Parathyroid adenoma (tissue), 2 donors: ENCODE measurements around the gene PNMT.

ENCODE experiments used
- H2AFZ ChIP-seq: fragments of 300-600 bp; sonication (generic); one replicate; pipeline ENCODE4 v1.7.0; 2017; ENCODE audit warnings: antibody characterized with exemption, mild to moderate bottlenecking
- H3K27ac ChIP-seq: fragments of 300-600 bp; sonication (generic); one replicate; pipeline ENCODE4 v1.7.0; 2017
- H3K27me3 ChIP-seq: fragments of 300-600 bp; sonication (generic); one replicate; pipeline ENCODE4 v1.7.0; 2017; ENCODE audit warnings: low read length; ENCODE audit not compliant: control insufficient read depth, insufficient read depth
- H3K36me3 ChIP-seq: fragments of 300-600 bp; sonication (generic); one replicate; pipeline ENCODE4 v1.7.0; 2017; ENCODE audit warnings: low read length; ENCODE audit not compliant: control insufficient read depth, insufficient read depth
- H3K4me1 ChIP-seq: fragments of 300-600 bp; sonication (generic); one replicate; pipeline ENCODE4 v1.7.0; 2017; ENCODE audit warnings: control low read depth
- H3K4me2 ChIP-seq: fragments of 300-600 bp; sonication (generic); one replicate; pipeline ENCODE4 v1.7.0; 2017; ENCODE audit warnings: low read length
- H3K4me3 ChIP-seq: fragments of 300-600 bp; sonication (generic); one replicate; pipeline ENCODE4 v1.7.0; 2017; ENCODE audit warnings: low read depth, low read length
- H3K79me2 ChIP-seq: fragments of 300-600 bp; sonication (generic); one replicate; pipeline ENCODE4 v1.7.0; 2017; ENCODE audit warnings: control low read depth
- H3K9ac ChIP-seq: fragments of 300-600 bp; sonication (generic); one replicate; pipeline ENCODE4 v1.7.0; 2017; ENCODE audit warnings: mild to moderate bottlenecking
- H3K9me3 ChIP-seq: fragments of 300-600 bp; sonication (generic); one replicate; pipeline ENCODE4 v1.7.0; 2017; ENCODE audit warnings: low read length; ENCODE audit not compliant: control insufficient read depth
- TF ChIP-seq, protein P1 (sequence below): fragments of 300-600 bp; sonication (generic); IDR thresholded peaks from one replicate; pipeline ENCODE4 v1.7.0; 2017; ENCODE audit warnings: antibody characterized with exemption, mild to moderate bottlenecking
- donor health status: primary hyperparathyroidism.

Gene PNMT

DNA sequence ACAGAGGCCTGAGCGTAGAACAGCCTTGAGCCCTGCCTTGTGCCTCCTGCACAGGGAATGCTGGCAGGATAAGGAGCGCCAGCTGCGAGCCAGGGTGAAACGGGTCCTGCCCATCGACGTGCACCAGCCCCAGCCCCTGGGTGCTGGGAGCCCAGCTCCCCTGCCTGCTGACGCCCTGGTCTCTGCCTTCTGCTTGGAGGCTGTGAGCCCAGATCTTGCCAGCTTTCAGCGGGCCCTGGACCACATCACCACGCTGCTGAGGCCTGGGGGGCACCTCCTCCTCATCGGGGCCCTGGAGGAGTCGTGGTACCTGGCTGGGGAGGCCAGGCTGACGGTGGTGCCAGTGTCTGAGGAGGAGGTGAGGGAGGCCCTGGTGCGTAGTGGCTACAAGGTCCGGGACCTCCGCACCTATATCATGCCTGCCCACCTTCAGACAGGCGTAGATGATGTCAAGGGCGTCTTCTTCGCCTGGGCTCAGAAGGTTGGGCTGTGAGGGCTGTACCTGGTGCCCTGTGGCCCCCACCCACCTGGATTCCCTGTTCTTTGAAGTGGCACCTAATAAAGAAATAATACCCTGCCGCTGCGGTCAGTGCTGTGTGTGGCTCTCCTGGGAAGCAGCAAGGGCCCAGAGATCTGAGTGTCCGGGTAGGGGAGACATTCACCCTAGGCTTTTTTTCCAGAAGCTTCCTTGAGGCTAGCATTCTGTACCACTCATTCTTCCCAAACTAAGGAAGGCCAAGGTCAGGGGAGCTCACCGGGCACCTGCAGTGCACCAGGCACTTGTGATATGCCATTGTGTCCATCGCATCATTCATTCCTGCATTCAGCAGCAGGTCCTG is 1.9 kb downstream of the PNMT start:
- Histone ChIP-seq H3K9me3 (no peaks in the 10 kb centered on the region), H2AFZ (no peak overlapping the region), H3K79me2 (no peaks in the 10 kb centered on the region), H3K27ac (no peak overlapping the region), H3K4me1 (peaks cover 45% of the 10 kb centered on the region), H3K4me3 (no peak overlapping the region), H3K36me3 (no peaks in the 10 kb centered on the region), H3K4me2 (no peak overlapping the region), H3K27me3 (no peaks in the 10 kb centered on the region), H3K9ac (no peak overlapping the region)
- TF ChIP-seq, protein P1, sequence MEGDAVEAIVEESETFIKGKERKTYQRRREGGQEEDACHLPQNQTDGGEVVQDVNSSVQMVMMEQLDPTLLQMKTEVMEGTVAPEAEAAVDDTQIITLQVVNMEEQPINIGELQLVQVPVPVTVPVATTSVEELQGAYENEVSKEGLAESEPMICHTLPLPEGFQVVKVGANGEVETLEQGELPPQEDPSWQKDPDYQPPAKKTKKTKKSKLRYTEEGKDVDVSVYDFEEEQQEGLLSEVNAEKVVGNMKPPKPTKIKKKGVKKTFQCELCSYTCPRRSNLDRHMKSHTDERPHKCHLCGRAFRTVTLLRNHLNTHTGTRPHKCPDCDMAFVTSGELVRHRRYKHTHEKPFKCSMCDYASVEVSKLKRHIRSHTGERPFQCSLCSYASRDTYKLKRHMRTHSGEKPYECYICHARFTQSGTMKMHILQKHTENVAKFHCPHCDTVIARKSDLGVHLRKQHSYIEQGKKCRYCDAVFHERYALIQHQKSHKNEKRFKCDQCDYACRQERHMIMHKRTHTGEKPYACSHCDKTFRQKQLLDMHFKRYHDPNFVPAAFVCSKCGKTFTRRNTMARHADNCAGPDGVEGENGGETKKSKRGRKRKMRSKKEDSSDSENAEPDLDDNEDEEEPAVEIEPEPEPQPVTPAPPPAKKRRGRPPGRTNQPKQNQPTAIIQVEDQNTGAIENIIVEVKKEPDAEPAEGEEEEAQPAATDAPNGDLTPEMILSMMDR = no peak

DNA sequence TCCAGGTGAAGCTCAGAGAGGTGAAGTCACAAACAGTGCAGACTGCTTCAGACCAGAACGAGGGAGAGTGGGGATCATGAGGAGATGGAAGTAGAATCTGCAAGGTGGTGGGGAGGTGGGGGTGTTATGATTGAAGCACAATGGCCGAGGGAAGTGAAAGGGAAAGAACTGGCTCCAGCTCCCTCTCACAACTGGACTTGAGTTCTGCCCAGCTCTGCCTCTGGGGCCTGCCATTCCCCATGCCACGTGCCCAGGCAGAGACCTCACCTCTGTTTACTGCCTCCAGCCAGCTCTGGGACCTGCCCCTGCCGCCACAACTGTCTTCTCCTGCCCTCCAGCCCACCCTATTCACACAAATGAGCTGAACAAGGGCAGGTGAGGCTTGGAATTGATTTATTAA is 2.5 kb downstream of the PNMT start:
- no peak overlapping the region for H3K9ac ChIP-seq
- no peak overlapping the region for H2AFZ ChIP-seq
- H3K4me3 ChIP-seq = no peak overlapping the region
- no peak overlapping the region for H3K4me2 ChIP-seq
- peaks cover 45% of the 10 kb centered on the region for H3K4me1 ChIP-seq
- H3K36me3 ChIP-seq = no peaks in the 10 kb centered on the region
- TF ChIP-seq, protein P1 = no peak
- no peak overlapping the region for H3K27ac ChIP-seq
- H3K9me3 ChIP-seq = no peaks in the 10 kb centered on the region
- H3K27me3 ChIP-seq = no peaks in the 10 kb centered on the region
- H3K79me2 ChIP-seq = no peaks in the 10 kb centered on the region

DNA sequence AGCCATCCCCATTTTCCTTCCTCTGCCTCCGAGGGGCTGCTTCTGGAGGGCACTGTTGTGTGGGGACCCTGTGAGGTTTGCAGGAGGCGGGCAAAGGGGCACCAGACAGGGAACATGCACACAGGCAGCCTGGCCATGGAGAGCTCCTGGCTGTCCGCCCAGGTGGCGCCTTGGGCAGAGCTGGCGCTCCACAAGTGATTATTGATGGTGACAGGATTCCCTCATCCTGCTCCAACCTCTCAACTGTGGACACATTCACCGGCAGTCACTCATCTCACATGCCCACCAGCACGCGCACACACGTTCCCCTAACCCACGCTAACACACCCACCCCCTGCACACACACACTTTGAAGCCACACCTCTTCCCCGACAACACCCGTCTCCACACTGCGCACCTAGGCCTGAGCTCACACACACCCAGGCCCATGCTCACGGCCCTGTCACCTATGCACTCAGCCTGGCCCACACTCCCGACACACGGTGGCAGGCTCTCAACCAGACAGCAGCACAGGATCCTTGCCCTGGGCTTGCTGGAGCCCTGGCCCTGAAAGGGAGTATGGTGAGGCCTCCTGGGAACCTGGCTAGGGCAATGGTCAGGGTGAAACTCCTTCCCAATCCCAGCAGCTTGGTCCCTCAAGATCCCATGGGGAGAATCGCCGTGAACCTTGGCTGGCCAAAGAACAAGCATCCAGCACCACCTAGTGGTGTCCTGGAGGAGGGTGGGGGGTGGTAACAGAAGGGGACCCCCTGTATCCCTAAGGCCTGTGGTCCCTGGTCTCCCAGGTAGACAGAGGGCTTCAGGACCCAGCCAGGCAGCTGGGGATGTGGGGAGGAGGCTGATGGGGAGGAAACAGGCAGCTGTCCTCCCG is 3.6 kb downstream of the PNMT start:
- no peaks in the 10 kb centered on the region for H3K36me3 ChIP-seq
- H3K79me2 ChIP-seq = no peaks in the 10 kb centered on the region
- peaks cover 45% of the 10 kb centered on the region for H3K4me1 ChIP-seq
- no peaks in the 10 kb centered on the region for H3K27me3 ChIP-seq
- TF ChIP-seq, protein P1 = peak; percentile 72
- H2AFZ ChIP-seq = no peak overlapping the region
- no peak overlapping the region for H3K9ac ChIP-seq
- H3K27ac ChIP-seq = peak overlapping the region; percentile 39
- no peak overlapping the region for H3K4me2 ChIP-seq
- H3K4me3 ChIP-seq = no peak overlapping the region
- no peaks in the 10 kb centered on the region for H3K9me3 ChIP-seq

DNA sequence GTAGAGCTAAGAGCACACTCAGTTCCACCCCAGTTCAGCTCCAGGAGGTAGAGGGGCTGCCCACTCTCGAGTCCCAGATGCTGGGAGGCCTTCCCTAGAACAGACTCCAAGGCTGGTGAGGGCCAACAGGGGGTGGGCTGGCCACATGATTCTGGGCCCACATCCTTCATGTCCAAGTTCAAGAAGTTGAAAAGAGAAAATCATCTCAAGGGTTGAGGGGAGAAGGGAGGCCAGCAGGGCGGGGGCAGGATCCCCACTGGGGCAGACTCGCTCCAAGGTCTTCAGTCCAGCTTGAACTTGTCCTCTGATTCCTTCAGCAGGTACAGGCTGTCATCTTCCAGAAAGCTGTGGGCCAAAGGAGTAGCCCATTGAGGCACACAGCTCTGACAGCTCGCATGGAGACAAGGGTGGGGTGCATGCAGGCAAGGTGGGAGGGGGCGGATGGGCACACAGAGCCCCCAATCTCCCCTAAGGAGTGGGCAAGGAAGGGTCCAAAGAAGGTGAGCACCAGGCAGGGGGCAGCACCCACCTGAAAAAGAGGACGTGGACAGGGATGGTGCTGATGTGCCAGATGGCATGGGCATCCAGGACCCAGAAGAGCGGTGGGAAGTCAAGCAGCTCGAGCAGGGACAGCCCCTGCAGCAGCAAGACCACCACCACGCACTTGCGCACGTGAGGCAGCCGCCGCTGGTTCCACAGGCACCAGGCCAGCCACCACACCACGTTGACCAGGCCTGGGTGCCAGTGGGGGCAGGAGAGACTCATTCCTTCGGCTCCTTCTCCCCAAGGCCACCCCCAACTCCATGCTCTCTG is 4.5 kb downstream of the PNMT start:
- no peaks in the 10 kb centered on the region for H3K36me3 ChIP-seq
- no peak overlapping the region for H3K9ac ChIP-seq
- H3K4me3 ChIP-seq = no peak overlapping the region
- H3K4me2 ChIP-seq = no peak overlapping the region
- peak overlapping the region; percentile 39 for H3K27ac ChIP-seq
- TF ChIP-seq, protein P1 = no peak
- H3K9me3 ChIP-seq = no peaks in the 10 kb centered on the region
- H3K4me1 ChIP-seq = peaks cover 43% of the 10 kb centered on the region
- H3K27me3 ChIP-seq = no peaks in the 10 kb centered on the region
- H3K79me2 ChIP-seq = no peaks in the 10 kb centered on the region
- H2AFZ ChIP-seq = no peak overlapping the region
